ENCODE results near the gene TMIGD1. TPM values are rescaled to one million over a fixed set of nuclear protein-coding genes. Genes with fewer than 3 reads are reported as not detected.

The TMIGD1 gene
- total RNA-seq, 1 experiment from 2014 or later: not detected

DNA sequence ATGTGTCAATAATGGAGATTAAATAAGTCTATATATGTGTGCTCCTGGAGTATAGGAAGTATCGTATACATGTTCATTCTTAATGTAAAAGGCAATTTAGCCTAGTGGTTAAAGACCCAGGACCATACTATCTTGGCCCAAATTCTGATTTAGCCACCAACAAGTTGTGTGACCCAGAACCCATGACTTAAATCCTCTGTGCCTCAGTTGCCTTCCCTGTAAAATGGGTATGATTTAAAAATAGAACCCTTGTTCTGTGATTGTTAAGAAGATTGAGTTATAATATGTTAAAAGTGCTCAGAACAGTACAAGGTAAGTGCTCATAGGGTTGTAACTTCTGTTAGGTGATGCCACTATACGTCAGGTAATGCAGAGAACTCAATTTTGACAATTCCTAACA lies 23.3 kb downstream of the TMIGD1 start:
- RAD21 ChIA-PET (ENCODE audit: low non-redundant PET in 1 of 2, low total read pairs in 2 of 2, uncharacterized antibody in 2 of 2, unreplicated experiment in 2 of 2): no interaction called here
- Histone ChIP-seq H3K9ac (ENCODE audit: low read length) (no peak overlapping the region), H3K36me3 (ENCODE audit: control insufficient read depth in 1 of 2, insufficient read depth in 2 of 2, low read length in 2 of 2) (no peaks in the 10 kb centered on the region), H3K4me1 (ENCODE audit: control insufficient read depth in 1 of 2, insufficient read depth in 2 of 2, low read length in 2 of 2) (no peaks in the 10 kb centered on the region), H3K9me2 (ENCODE audit: insufficient read depth) (no peaks in the 10 kb centered on the region), H3K79me2 (ENCODE audit: insufficient read depth, low read length) (no peaks in the 10 kb centered on the region), H2AFZ (ENCODE audit: low read depth, low read length, poor library complexity, severe bottlenecking) (no peak overlapping the region), H3K27me3 (ENCODE audit: insufficient read depth, low read length) (peaks cover 6% of the 10 kb centered on the region; the same call in 1 of the 2 replicates), H3K4me3 (replicated peaks in 1 of 2; ENCODE audit: low read depth in 1 of 2, low read length in 2 of 2) (no peak overlapping the region), H3K9me3 (ENCODE audit: control insufficient read depth in 1 of 2, insufficient read depth in 1 of 2, low read depth in 1 of 2, low read length in 2 of 2) (no peaks in the 10 kb centered on the region), H4K20me1 (ENCODE audit: insufficient read depth) (no peaks in the 10 kb centered on the region), H3K27ac (ENCODE audit: low read depth, low read length) (no peak overlapping the region), H3K4me2 (ENCODE audit: low read length) (no peak overlapping the region)
- DNase-seq (ENCODE audit: low read depth, low spot score) (no peak), ATAC-seq (no peak)
- CTCF ChIA-PET: no interaction called here
- TF ChIP-seq TCF7L2 (IDR thresholded peaks at IDR 0.05; ENCODE audit: borderline replicate concordance, extremely low read depth, insufficient read depth, insufficient read length): no peak
- no peak for TF ChIP-seq RAD21 (IDR thresholded peaks at IDR 0.05; ENCODE audit: low read depth)
- TF ChIP-seq, protein P1, sequence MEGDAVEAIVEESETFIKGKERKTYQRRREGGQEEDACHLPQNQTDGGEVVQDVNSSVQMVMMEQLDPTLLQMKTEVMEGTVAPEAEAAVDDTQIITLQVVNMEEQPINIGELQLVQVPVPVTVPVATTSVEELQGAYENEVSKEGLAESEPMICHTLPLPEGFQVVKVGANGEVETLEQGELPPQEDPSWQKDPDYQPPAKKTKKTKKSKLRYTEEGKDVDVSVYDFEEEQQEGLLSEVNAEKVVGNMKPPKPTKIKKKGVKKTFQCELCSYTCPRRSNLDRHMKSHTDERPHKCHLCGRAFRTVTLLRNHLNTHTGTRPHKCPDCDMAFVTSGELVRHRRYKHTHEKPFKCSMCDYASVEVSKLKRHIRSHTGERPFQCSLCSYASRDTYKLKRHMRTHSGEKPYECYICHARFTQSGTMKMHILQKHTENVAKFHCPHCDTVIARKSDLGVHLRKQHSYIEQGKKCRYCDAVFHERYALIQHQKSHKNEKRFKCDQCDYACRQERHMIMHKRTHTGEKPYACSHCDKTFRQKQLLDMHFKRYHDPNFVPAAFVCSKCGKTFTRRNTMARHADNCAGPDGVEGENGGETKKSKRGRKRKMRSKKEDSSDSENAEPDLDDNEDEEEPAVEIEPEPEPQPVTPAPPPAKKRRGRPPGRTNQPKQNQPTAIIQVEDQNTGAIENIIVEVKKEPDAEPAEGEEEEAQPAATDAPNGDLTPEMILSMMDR (IDR thresholded peaks at IDR 0.05 in 2 of 3, conservative IDR thresholded peaks at IDR 0.05 in 1 of 3; ENCODE audit: borderline replicate concordance in 1 of 3, insufficient read depth in 1 of 3, low read depth in 2 of 3, low read length in 2 of 3): no peak
- no peak for TF ChIP-seq ZNF274 (IDR thresholded peaks at IDR 0.05; ENCODE audit: low read depth, low read length)
- TF ChIP-seq YY1 (IDR thresholded peaks at IDR 0.05; ENCODE audit: extremely low read depth, insufficient replicate concordance, low read depth, low read length): no peak
- no peak for TF ChIP-seq SRF (IDR thresholded peaks at IDR 0.05; ENCODE audit: low read depth)
- TF ChIP-seq CBX3 (IDR thresholded peaks at IDR 0.05; ENCODE audit: low read depth): no peak
- no peak for TF ChIP-seq ZFX (IDR thresholded peaks at IDR 0.05)
- no peak for TF ChIP-seq ELF1 (IDR thresholded peaks at IDR 0.05; ENCODE audit: borderline replicate concordance, low read depth)
- TF ChIP-seq, protein P2, sequence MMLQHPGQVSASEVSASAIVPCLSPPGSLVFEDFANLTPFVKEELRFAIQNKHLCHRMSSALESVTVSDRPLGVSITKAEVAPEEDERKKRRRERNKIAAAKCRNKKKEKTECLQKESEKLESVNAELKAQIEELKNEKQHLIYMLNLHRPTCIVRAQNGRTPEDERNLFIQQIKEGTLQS (IDR thresholded peaks at IDR 0.05): no peak
- no peak for TF ChIP-seq POLR2A (IDR thresholded peaks at IDR 0.05; ENCODE audit: borderline replicate concordance, extremely low read depth, insufficient read depth, insufficient read length)
- TF ChIP-seq JUND (IDR thresholded peaks at IDR 0.05): no peak
- TF ChIP-seq POLR2AphosphoS5 (IDR thresholded peaks at IDR 0.05; ENCODE audit: low read depth, low read length): no peak
- TF ChIP-seq, protein P3, sequence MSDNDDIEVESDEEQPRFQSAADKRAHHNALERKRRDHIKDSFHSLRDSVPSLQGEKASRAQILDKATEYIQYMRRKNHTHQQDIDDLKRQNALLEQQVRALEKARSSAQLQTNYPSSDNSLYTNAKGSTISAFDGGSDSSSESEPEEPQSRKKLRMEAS (IDR thresholded peaks at IDR 0.05): no peak
- TF ChIP-seq CEBPB (IDR thresholded peaks at IDR 0.05; ENCODE audit: low read depth): no peak
- intact Hi-C loops (cut with micrococcal nuclease): no loop called here
- POLR2A ChIA-PET: no interaction called here
- no TSS peak for BruUV-seq (replicated peaks)
